Measurements from ENCODE around the gene GNG14. TPM values are rescaled to one million over a fixed set of nuclear protein-coding genes. Genes with fewer than 3 reads are reported as not detected.
"Not testable (repeated sequence)": the region's sequence is repeated elsewhere in the genome, so short reads cannot be mapped to it uniquely, and the experiment has no call there.

GNG14 gene
- total RNA-seq, 2 experiments from 2014 or later: not detected

- intact Hi-C loops (cut with micrococcal nuclease): no loop called here
- Mint-ChIP-seq H3K4me3 (peak overlapping the region; percentile 93), H3K27ac (peak overlapping the region; percentile 91), H3K27me3 (ENCODE audit: low read depth) (no peaks in the 10 kb centered on the region), H3K4me1 (ENCODE audit: low read depth) (peaks cover 33% of the 10 kb centered on the region), H3K9me3 (no peaks in the 10 kb centered on the region), H3K36me3 (ENCODE audit: low read depth) (peaks cover 36% of the 10 kb centered on the region)
- CTCF ChIA-PET: interaction anchor here (0.6 to 1.5 kb wide), 7 partner anchors 8 to 182 kb away, joined by 3 to 5 read pairs (median 3); no protein-coding TSS in a partner anchor
- peak; percentile 37 for DNase-seq
These were observed 33.3 kb downstream of the GNG14 start for GRCh38 chr19:12720851-12721655.

- intact Hi-C loops (cut with micrococcal nuclease): loop anchor here (1.0 kb wide), 2 partner anchors 15 to 41 kb away; partner anchors contain the start of genes DHPS and GET3
- H3K27me3 Mint-ChIP-seq (ENCODE audit: low read depth): no peaks in the 10 kb centered on the region
- peak overlapping the region; percentile 93 for H3K4me3 Mint-ChIP-seq
- peaks cover 34% of the 10 kb centered on the region for H3K36me3 Mint-ChIP-seq (ENCODE audit: low read depth)
- H3K9me3 Mint-ChIP-seq: no peaks in the 10 kb centered on the region
- H3K4me1 Mint-ChIP-seq (ENCODE audit: low read depth): peaks cover 33% of the 10 kb centered on the region
- DNase-seq: peak; percentile 47
- H3K27ac Mint-ChIP-seq: peak overlapping the region; percentile 91
- CTCF ChIA-PET: interaction anchor here (0.8 to 1.8 kb wide), 4 partner anchors 22 to 126 kb away, joined by 3 to 10 read pairs (median 4); no protein-coding TSS in a partner anchor
These were observed 34.1 kb downstream of the GNG14 start for GRCh38 chr19:12721656-12722565.

GRCh38 chr19:12722566-12723380 lies 35.0 kb downstream of the GNG14 start:
- peaks cover 33% of the 10 kb centered on the region for H3K4me1 Mint-ChIP-seq (ENCODE audit: low read depth)
- CTCF ChIA-PET: interaction anchor here (0.7 to 2.5 kb wide), 4 partner anchors 11 to 37 kb away, joined by 3 to 14 read pairs (median 8); no protein-coding TSS in a partner anchor
- peak overlapping the region; percentile 78 for H3K27ac Mint-ChIP-seq
- intact Hi-C loops (cut with micrococcal nuclease): loop anchor here (1.0 kb wide), 2 partner anchors 15 to 41 kb away; partner anchors contain the start of genes DHPS and GET3
- H3K36me3 Mint-ChIP-seq (ENCODE audit: low read depth): peaks cover 35% of the 10 kb centered on the region
- peak; percentile 97 for DNase-seq
- peak overlapping the region; percentile 79 for H3K4me3 Mint-ChIP-seq
- H3K27me3 Mint-ChIP-seq (ENCODE audit: low read depth): no peaks in the 10 kb centered on the region
- H3K9me3 Mint-ChIP-seq: no peaks in the 10 kb centered on the region

GRCh38 chr19:12723381-12723640 lies 35.5 kb downstream of the GNG14 start:
- DNase-seq: no peak
- Mint-ChIP-seq H3K27me3 (ENCODE audit: low read depth) (no peaks in the 10 kb centered on the region), H3K9me3 (no peaks in the 10 kb centered on the region), H3K27ac (peak overlapping the region; percentile 78), H3K36me3 (ENCODE audit: low read depth) (peaks cover 37% of the 10 kb centered on the region), H3K4me3 (peak overlapping the region; percentile 79), H3K4me1 (ENCODE audit: low read depth) (peaks cover 33% of the 10 kb centered on the region)
- CTCF ChIA-PET: interaction anchor here (0.7 to 2.5 kb wide), 4 partner anchors 10 to 37 kb away, joined by 3 to 14 read pairs (median 8); no protein-coding TSS in a partner anchor
- intact Hi-C loops (cut with micrococcal nuclease): no loop called here

- CTCF ChIA-PET: interaction anchor here (0.7 to 2.5 kb wide), 6 partner anchors 9 to 84 kb away, joined by 3 to 14 read pairs (median 5); no protein-coding TSS in a partner anchor
- Mint-ChIP-seq H3K4me1 (ENCODE audit: low read depth) (peaks cover 29% of the 10 kb centered on the region), H3K9me3 (no peaks in the 10 kb centered on the region), H3K36me3 (ENCODE audit: low read depth) (peaks cover 35% of the 10 kb centered on the region), H3K27ac (peak within 1 kb of the TSS; percentile 78), H3K27me3 (ENCODE audit: low read depth) (no peaks in the 10 kb centered on the region), H3K4me3 (peak within 1 kb of the TSS; percentile 79)
- DNase-seq: peak; percentile 77
- intact Hi-C loops (cut with micrococcal nuclease): loop anchor here (1.0 kb wide), 1 partner anchor 9 kb away; no protein-coding TSS in a partner anchor
These were observed 36.0 kb downstream of the GNG14 start, which contains the start of gene TNPO2 for GRCh38 chr19:12723641-12724426. Gene TNPO2 (minus strand): TSS chr19:12723932. CDS start chr19:12720977, 2,955 bp downstream.

- DNase-seq; H3K27me3 Mint-ChIP-seq (ENCODE audit: low read depth); H3K27ac Mint-ChIP-seq; intact Hi-C loops (cut with micrococcal nuclease); H3K4me3 Mint-ChIP-seq; H3K9me3 Mint-ChIP-seq: not testable (repeated sequence)
- H3K4me1 Mint-ChIP-seq (ENCODE audit: low read depth): peaks cover 20% of the 10 kb centered on the region
- peaks cover 42% of the 10 kb centered on the region for H3K36me3 Mint-ChIP-seq (ENCODE audit: low read depth)
- CTCF ChIA-PET: interaction anchor here (0.7 to 1.0 kb wide), 2 partner anchors 29 to 156 kb away, joined by 3 to 4 read pairs; no protein-coding TSS in a partner anchor
These were observed 37.8 kb downstream of the GNG14 start for GRCh38 chr19:12725612-12726011.

- H3K27me3 Mint-ChIP-seq (ENCODE audit: low read depth): no peaks in the 10 kb centered on the region
- no peak overlapping the region for H3K4me3 Mint-ChIP-seq
- H3K36me3 Mint-ChIP-seq (ENCODE audit: low read depth): peaks cover 42% of the 10 kb centered on the region
- intact Hi-C loops (cut with micrococcal nuclease): no loop called here
- H3K27ac Mint-ChIP-seq: no peak overlapping the region
- peaks cover 17% of the 10 kb centered on the region for H3K4me1 Mint-ChIP-seq (ENCODE audit: low read depth)
- DNase-seq: no peak
- no peaks in the 10 kb centered on the region for H3K9me3 Mint-ChIP-seq
- CTCF ChIA-PET: interaction anchor here (1.2 kb wide), 1 partner anchor 30 kb away, joined by 4 read pairs; no protein-coding TSS in a partner anchor
These were observed 39.2 kb downstream of the GNG14 start for GRCh38 chr19:12726988-12727316.

- Mint-ChIP-seq H3K27ac (no peak overlapping the region), H3K4me3 (no peak overlapping the region), H3K27me3 (ENCODE audit: low read depth) (no peaks in the 10 kb centered on the region), H3K9me3 (no peaks in the 10 kb centered on the region), H3K4me1 (ENCODE audit: low read depth) (peaks cover 25% of the 10 kb centered on the region), H3K36me3 (ENCODE audit: low read depth) (peaks cover 41% of the 10 kb centered on the region)
- intact Hi-C loops (cut with micrococcal nuclease): no loop called here
- CTCF ChIA-PET: interaction anchor here (1.2 kb wide), 1 partner anchor 30 kb away, joined by 4 read pairs; no protein-coding TSS in a partner anchor
- no peak for DNase-seq
These were observed 40.1 kb downstream of the GNG14 start for GRCh38 chr19:12727745-12728433.

- Mint-ChIP-seq H3K27ac (no peak overlapping the region), H3K4me1 (ENCODE audit: low read depth) (peaks cover 23% of the 10 kb centered on the region), H3K36me3 (ENCODE audit: low read depth) (peaks cover 49% of the 10 kb centered on the region), H3K4me3 (no peak overlapping the region), H3K9me3 (no peaks in the 10 kb centered on the region), H3K27me3 (ENCODE audit: low read depth) (no peaks in the 10 kb centered on the region)
- DNase-seq: no peak
- CTCF ChIA-PET: no interaction called here
- intact Hi-C loops (cut with micrococcal nuclease): loop anchor here (5.0 kb wide), 2 partner anchors 118 to 422 kb away; partner anchors contain the start of genes IER2, STX10, ZNF490 and ZNF791
These were observed 42.3 kb downstream of the GNG14 start for GRCh38 chr19:12730064-12730463.

- no peak overlapping the region for H3K27ac Mint-ChIP-seq
- peaks cover 28% of the 10 kb centered on the region for H3K4me1 Mint-ChIP-seq (ENCODE audit: low read depth)
- peaks cover 49% of the 10 kb centered on the region for H3K36me3 Mint-ChIP-seq (ENCODE audit: low read depth)
- H3K4me3 Mint-ChIP-seq: no peak overlapping the region
- no peaks in the 10 kb centered on the region for H3K9me3 Mint-ChIP-seq
- no peak for DNase-seq
- no peaks in the 10 kb centered on the region for H3K27me3 Mint-ChIP-seq (ENCODE audit: low read depth)
- intact Hi-C loops (cut with micrococcal nuclease): loop anchor here (5.0 kb wide), 2 partner anchors 119 to 421 kb away; partner anchors contain the start of genes IER2, STX10, ZNF490 and ZNF791
- CTCF ChIA-PET: interaction anchor here (0.6 to 1.6 kb wide), 3 partner anchors 34 to 112 kb away, joined by 3 read pairs; no protein-coding TSS in a partner anchor
These were observed 43.5 kb downstream of the GNG14 start for GRCh38 chr19:12731337-12731736.
